ENCODE data around the gene HSP90AB1.
"Not testable (repeated sequence)": the region's sequence is repeated elsewhere in the genome, so short reads cannot be mapped to it uniquely, and the experiment has no call there.

Gene HSP90AB1

GRCh38 chr6:44231426-44231825, 15.5 kb upstream of the HSP90AB1 start:
- not testable (repeated sequence) for H3K27me3 ChIP-seq (ENCODE audit: control insufficient read depth, insufficient read depth, low read length); H3K9ac ChIP-seq (ENCODE audit: low read depth, low read length); H3K4me3 ChIP-seq (ENCODE audit: low read length); H3K36me3 ChIP-seq (ENCODE audit: insufficient read depth, low read length); H3K9me3 ChIP-seq (replicated peaks; ENCODE audit: low read length); H3K4me2 ChIP-seq (ENCODE audit: low read length)
- H3K4me1 ChIP-seq (ENCODE audit: control insufficient read depth, insufficient read depth, low read length) = peaks cover 39% of the 10 kb centered on the region

DNA sequence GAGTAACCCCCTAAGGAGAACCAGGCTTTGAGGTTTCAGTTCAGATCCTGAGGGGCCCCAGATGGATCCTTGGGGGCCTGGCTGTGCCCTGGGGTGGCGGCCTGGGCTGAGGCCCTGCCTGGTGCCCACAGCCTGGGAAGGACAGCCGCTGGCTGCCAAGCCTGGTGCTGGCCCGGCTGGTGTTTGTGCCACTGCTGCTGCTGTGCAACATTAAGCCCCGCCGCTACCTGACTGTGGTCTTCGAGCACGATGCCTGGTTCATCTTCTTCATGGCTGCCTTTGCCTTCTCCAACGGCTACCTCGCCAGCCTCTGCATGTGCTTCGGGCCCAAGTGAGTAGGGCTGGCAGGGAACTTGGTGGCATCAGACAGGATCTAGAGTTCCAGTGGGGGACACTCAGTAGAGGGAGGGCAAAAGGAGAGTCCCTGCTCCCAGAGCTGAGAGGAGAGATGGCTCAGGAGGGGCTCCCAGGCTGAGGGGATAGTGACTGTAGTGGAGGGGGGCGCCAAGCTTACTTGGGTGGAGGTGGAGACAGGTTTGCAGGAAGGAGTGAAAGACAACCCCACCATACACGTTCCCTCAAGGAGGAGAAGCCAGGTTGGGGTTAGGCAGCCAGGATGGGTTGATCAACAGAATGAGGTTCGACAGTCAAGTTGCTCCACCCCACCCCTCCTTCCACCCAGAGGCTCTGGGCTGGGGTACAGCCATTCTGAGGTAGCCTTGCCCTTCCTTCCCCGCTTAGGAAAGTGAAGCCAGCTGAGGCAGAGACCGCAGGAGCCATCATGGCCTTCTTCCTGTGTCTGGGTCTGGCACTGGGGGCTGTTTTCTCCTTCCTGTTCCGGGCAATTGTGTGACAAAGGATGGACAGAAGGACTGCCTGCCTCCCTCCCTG, 14.0 kb upstream of the HSP90AB1 start:
- Histone ChIP-seq H3K9me3 (replicated peaks; ENCODE audit: low read length) (no peaks in the 10 kb centered on the region), H3K4me1 (ENCODE audit: control insufficient read depth, insufficient read depth, low read length) (peaks cover 36% of the 10 kb centered on the region), H3K36me3 (ENCODE audit: insufficient read depth, low read length) (peaks cover 9% of the 10 kb centered on the region), H3K9ac (ENCODE audit: low read depth, low read length) (peak overlapping the region; percentile 44), H3K27me3 (ENCODE audit: control insufficient read depth, insufficient read depth, low read length) (no peaks in the 10 kb centered on the region), H3K4me2 (ENCODE audit: low read length) (no peak overlapping the region), H3K4me3 (ENCODE audit: low read length) (no peak overlapping the region)

GRCh38 chr6:44233567-44234100, 13.3 kb upstream of the HSP90AB1 start:
- Histone ChIP-seq H3K36me3 (ENCODE audit: insufficient read depth, low read length) (peaks cover 9% of the 10 kb centered on the region), H3K4me3 (ENCODE audit: low read length) (no peak overlapping the region), H3K4me2 (ENCODE audit: low read length) (no peak overlapping the region), H3K9me3 (replicated peaks; ENCODE audit: low read length) (no peaks in the 10 kb centered on the region), H3K9ac (ENCODE audit: low read depth, low read length) (peak overlapping the region; percentile 44), H3K4me1 (ENCODE audit: control insufficient read depth, insufficient read depth, low read length) (peaks cover 43% of the 10 kb centered on the region), H3K27me3 (ENCODE audit: control insufficient read depth, insufficient read depth, low read length) (no peaks in the 10 kb centered on the region)

DNA sequence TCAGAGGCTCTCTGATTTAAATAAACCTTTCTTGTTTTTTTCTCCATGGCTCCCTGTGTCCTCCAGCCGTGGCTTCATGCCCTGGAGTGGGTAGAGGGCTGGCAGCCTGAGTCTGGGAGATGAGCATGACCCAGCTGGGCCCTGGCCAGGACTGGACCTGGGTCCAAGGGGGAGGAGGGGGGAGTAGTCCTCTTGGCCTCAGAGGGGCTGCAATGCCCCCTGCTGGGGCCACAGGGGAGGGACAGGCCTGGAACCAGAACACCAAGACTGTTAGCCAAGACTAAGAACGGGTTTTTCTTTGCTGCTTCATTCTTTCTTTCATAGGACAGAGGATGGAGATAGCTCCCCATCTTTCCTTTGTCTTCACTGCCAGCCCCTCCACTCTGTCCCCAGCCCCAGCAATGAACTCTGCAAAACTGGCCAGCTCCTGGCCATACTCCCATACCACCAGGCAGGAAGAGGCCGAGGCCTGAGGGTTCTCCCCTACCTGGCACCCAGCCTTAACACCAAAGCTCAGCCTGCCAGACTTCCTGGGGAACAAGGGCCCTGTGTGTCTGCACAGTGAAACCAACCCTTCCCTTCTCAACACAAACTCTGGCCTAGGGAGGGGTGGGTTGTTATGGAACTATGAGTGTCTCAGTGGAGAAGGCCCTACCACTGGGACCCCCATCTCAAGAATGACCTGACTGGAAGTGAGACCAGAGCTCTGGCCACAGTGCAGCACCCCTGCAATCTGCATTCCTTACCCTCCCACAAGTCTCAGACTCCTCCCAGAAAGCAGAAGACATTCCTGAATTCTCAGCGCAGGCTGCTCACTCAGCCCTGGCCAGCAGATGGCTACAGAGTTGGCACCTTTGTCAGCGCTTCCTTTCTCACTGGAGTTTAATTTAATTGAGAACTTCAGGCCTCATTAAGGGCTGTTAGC, 12.5 kb upstream of the HSP90AB1 start:
- Histone ChIP-seq H3K27me3 (ENCODE audit: control insufficient read depth, insufficient read depth, low read length) (no peaks in the 10 kb centered on the region), H3K4me3 (ENCODE audit: low read length) (no peak overlapping the region), H3K4me2 (ENCODE audit: low read length) (peak overlapping the region; percentile 25), H3K9me3 (replicated peaks; ENCODE audit: low read length) (no peaks in the 10 kb centered on the region), H3K36me3 (ENCODE audit: insufficient read depth, low read length) (peaks cover 9% of the 10 kb centered on the region), H3K4me1 (ENCODE audit: control insufficient read depth, insufficient read depth, low read length) (peaks cover 44% of the 10 kb centered on the region), H3K9ac (ENCODE audit: low read depth, low read length) (peak overlapping the region; percentile 44)

GRCh38 chr6:44235269-44235668, 11.6 kb upstream of the HSP90AB1 start:
- Histone ChIP-seq H3K4me1 (ENCODE audit: control insufficient read depth, insufficient read depth, low read length) (peaks cover 44% of the 10 kb centered on the region), H3K4me3 (ENCODE audit: low read length) (no peak overlapping the region), H3K9me3 (replicated peaks; ENCODE audit: low read length) (no peaks in the 10 kb centered on the region), H3K9ac (ENCODE audit: low read depth, low read length) (no peak overlapping the region), H3K4me2 (ENCODE audit: low read length) (no peak overlapping the region), H3K36me3 (ENCODE audit: insufficient read depth, low read length) (peaks cover 9% of the 10 kb centered on the region), H3K27me3 (ENCODE audit: control insufficient read depth, insufficient read depth, low read length) (no peaks in the 10 kb centered on the region)

DNA sequence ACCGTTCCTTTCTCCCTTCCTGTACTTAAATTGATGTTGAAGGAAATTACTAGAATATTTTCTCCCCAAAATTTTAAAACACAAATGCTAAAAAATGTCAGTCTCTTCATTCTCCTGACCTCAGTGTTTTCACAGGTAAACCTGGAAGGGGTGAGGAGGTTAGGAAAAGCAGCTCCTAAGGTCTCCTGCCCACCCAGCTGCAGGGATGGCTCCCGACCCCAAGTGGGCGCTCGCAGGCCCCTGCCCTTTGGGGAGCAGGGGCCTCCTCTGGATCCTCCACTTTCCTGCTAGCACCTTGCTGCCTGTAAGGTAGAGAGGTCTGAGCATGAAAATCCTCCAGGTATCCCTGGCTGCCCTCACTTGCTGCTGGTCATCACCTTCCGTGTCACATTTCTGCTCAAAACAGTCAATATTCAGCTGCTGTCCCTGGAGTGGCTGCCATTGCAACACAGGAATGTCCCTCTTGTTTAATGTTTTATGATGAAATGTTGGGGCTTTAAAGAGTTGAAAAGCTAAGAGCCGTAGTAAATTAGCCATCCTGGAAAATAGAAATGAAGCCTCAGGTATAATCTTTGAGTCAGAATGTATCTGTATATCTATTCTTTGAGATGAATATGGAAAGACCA, 10.9 kb upstream of the HSP90AB1 start:
- H3K9me3 ChIP-seq (replicated peaks; ENCODE audit: low read length) = no peaks in the 10 kb centered on the region
- peaks cover 44% of the 10 kb centered on the region for H3K4me1 ChIP-seq (ENCODE audit: control insufficient read depth, insufficient read depth, low read length)
- H3K4me3 ChIP-seq (ENCODE audit: low read length) = no peak overlapping the region
- no peaks in the 10 kb centered on the region for H3K27me3 ChIP-seq (ENCODE audit: control insufficient read depth, insufficient read depth, low read length)
- no peak overlapping the region for H3K9ac ChIP-seq (ENCODE audit: low read depth, low read length)
- H3K36me3 ChIP-seq (ENCODE audit: insufficient read depth, low read length) = peaks cover 9% of the 10 kb centered on the region
- no peak overlapping the region for H3K4me2 ChIP-seq (ENCODE audit: low read length)

DNA sequence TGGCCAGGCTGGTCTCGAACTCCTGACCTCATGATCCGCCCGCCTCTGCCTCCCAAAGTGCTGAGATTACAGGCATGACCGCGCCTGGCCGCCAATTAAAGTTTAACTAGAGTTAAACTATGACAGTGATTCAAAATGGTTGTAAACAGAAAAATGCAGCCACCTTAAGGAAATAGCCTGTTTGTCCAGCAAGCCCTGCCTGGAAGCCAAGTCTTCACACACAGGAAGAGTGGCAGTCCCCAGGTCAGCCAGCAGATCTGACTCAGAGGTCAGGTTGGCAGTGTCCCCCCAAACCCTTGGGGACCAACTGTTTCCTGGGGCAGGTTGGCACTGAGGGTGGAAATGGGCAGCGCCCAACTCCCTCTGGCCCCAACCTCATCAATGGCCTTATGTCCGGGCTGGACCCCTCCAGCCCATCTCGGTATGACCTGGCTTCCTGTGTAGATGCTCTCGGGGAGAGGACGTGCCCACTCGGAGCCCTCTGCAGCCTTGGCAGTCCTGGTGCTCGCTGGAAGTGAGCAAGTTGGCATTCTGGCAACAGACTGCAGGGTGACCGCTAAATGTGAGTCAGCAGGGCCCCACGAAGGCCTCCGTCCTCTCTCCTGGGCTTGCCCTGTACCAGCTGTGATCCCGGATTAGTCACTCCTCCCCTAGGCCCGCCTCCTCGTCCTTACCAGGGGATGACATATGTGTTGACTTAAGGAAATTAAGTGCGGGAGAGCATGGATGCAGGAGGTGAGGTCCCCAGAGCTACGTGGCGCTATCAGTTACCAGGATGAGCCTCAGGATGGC, 9.7 kb upstream of the HSP90AB1 start:
- peak overlapping the region; percentile 83 for H3K4me2 ChIP-seq (ENCODE audit: low read length)
- no peaks in the 10 kb centered on the region for H3K27me3 ChIP-seq (ENCODE audit: control insufficient read depth, insufficient read depth, low read length)
- peaks cover under 1% of the 10 kb centered on the region for H3K36me3 ChIP-seq (ENCODE audit: insufficient read depth, low read length)
- no peaks in the 10 kb centered on the region for H3K9me3 ChIP-seq (replicated peaks; ENCODE audit: low read length)
- peak overlapping the region; percentile 68 for H3K4me3 ChIP-seq (ENCODE audit: low read length)
- peak overlapping the region; percentile 63 for H3K9ac ChIP-seq (ENCODE audit: low read depth, low read length)
- H3K4me1 ChIP-seq (ENCODE audit: control insufficient read depth, insufficient read depth, low read length) = peaks cover 44% of the 10 kb centered on the region

GRCh38 chr6:44237813-44238433, 9.0 kb upstream of the HSP90AB1 start:
- Histone ChIP-seq H3K4me3 (ENCODE audit: low read length) (peak overlapping the region; percentile 68), H3K4me2 (ENCODE audit: low read length) (peak overlapping the region; percentile 83), H3K36me3 (ENCODE audit: insufficient read depth, low read length) (no peaks in the 10 kb centered on the region), H3K4me1 (ENCODE audit: control insufficient read depth, insufficient read depth, low read length) (peaks cover 42% of the 10 kb centered on the region), H3K9me3 (replicated peaks; ENCODE audit: low read length) (no peaks in the 10 kb centered on the region), H3K27me3 (ENCODE audit: control insufficient read depth, insufficient read depth, low read length) (no peaks in the 10 kb centered on the region), H3K9ac (ENCODE audit: low read depth, low read length) (peak overlapping the region; percentile 63)

- Histone ChIP-seq H3K4me3 (ENCODE audit: low read length) (no peak overlapping the region), H3K9me3 (replicated peaks; ENCODE audit: low read length) (no peaks in the 10 kb centered on the region), H3K36me3 (ENCODE audit: insufficient read depth, low read length) (no peaks in the 10 kb centered on the region), H3K9ac (ENCODE audit: low read depth, low read length) (no peak overlapping the region), H3K27me3 (ENCODE audit: control insufficient read depth, insufficient read depth, low read length) (no peaks in the 10 kb centered on the region), H3K4me1 (ENCODE audit: control insufficient read depth, insufficient read depth, low read length) (peaks cover 33% of the 10 kb centered on the region), H3K4me2 (ENCODE audit: low read length) (no peak overlapping the region)
Measured at GRCh38 chr6:44238687-44239350, 8.1 kb upstream of the HSP90AB1 start.

- peaks cover 6% of the 10 kb centered on the region for H3K36me3 ChIP-seq (ENCODE audit: insufficient read depth, low read length)
- H3K27me3 ChIP-seq (ENCODE audit: control insufficient read depth, insufficient read depth, low read length) = no peaks in the 10 kb centered on the region
- H3K9me3 ChIP-seq (replicated peaks; ENCODE audit: low read length) = no peaks in the 10 kb centered on the region
- H3K4me2 ChIP-seq (ENCODE audit: low read length) = no peak overlapping the region
- peaks cover 14% of the 10 kb centered on the region for H3K4me1 ChIP-seq (ENCODE audit: control insufficient read depth, insufficient read depth, low read length)
- no peak overlapping the region for H3K9ac ChIP-seq (ENCODE audit: low read depth, low read length)
- H3K4me3 ChIP-seq (ENCODE audit: low read length) = no peak overlapping the region
Measured at GRCh38 chr6:44243345-44243744, 3.6 kb upstream of the HSP90AB1 start.

Data from skeletal muscle satellite cell (primary cell).